Stimulated activated CD4-positive, alpha-beta T cell treated with anti-CD3 and anti-CD28 coated beads, Interleukin-12 subunit alpha, Interleukin-12 subunit beta, amount 100 ng/mL, for 48 hours (primary cell): ENCODE results near the gene ABCG1.

Experiments used
- DNase-seq, 3 donors: peaks; one replicate each; pipeline ENCODE4 v3.0.0-alpha.2; 2020; ENCODE audit warnings: low read depth in 2 of 3, low spot score in 1 of 3

Gene ABCG1

DNA sequence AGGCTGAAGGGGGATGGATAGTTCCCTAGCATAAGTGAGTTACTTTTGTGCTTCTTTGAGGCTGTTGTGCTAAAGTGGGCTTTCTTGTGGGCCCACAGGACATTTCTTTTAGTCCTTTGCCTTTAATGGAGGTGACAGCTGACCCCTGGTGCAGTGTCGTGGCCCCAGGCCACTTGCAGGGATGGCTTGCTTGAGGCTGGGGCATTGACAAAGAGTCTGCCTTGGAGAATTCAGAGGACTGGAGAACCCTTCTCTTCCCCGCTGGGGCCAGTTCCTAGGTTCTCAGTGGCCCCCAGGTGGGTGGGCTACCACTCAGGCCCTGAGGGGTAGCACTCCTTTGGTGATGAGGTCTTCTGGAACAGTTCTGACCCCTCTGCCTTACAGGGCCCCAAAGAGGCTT lies 12.8 kb downstream of the ABCG1 start:
- DNase-seq: no peak

DNA sequence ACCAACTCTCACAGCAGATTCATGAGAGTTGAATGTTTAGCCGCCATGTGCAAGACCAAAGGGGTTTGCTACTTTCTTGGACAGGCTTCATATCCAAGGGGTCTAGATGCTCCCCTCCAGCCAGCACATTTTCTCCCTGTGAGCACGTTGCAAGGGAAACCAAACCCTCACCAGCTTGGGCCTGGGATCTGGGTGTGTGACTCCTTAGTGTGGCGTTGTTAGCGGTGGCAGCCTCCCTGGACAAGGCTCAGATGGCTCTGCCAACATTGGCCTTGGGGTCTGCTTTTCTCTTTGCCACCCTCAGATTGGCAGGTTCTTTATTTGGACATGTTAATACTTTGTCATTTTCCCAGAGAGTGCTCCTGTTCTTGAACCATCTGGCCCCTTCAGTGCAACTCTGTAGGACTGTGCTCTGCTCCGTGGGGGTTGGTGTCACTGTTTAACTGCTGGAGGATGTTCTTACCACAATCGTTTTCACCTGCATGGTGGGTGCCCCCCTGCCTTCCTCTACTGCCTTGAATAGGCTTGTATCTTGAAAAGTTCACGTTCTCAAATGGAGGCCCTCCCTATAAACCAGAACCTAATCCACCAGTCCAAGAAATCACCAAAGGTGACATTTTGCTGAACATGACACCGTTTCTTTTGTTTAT lies 13.4 kb downstream of the ABCG1 start:
- DNase-seq: no peak

GRCh38 chr21:42233067-42233961 lies 14.4 kb downstream of the ABCG1 start:
- peak; percentile 71 to 82 (median 72) for DNase-seq

DNA sequence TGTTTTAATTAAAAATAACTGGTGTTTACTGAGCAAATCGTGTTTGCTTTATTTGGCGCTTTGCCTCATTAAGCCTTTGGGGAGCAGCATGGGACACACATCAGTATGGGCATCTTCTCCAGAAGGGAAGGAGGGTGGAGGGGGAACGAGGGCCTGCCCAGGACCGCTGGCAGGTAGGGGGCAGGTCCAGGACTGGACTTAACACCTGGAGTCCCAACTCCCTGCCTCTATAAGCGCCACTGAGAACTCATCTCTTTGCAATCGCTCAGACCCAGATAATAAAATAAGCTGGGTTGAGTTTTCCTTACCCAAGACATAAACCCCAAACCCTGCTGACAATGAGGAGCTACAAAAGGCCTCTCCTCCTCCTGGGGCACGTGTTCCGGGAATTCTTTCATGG lies 15.1 kb downstream of the ABCG1 start:
- DNase-seq: no peak

DNA sequence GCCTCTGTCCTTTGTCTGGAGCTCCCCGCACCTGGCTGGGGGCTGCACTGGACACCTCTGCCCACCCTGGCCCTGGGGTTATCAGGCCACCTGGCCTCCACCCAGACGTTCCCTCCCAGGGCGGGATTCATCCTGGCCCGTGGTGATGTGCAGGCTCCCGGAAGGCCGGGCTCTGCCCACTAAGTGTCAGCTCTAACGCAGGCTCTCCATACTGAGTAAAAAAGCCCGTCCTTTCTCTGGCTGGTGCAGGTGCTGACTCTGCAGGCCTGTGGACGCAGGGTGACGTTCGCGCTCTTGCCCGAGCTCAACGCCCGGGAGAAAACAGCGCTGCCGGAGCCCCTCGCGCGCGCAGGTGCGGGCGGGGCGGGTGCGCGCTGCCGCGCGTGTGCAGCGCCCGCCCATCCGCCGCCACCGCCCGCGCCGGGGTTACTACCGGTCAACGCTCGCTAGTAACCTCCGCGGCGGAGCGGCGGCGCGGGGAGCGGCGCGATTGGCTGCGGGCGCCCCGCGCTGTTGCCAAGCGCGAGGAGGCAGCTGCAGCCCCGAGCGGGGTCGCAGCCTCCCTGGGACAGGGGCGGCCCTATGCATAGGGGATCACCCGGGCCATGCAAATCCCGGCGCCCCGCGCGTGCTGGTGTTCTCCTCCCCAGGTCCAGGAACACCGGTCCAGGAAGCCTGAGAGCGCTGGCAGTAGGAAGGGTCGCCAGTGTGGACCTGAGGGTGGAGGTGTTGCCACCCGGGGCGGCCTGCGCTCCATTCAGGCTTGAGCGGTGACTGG lies 15.7 kb downstream of the ABCG1 start:
- DNase-seq: peak; percentile 64 to 73 (median 72)

DNA sequence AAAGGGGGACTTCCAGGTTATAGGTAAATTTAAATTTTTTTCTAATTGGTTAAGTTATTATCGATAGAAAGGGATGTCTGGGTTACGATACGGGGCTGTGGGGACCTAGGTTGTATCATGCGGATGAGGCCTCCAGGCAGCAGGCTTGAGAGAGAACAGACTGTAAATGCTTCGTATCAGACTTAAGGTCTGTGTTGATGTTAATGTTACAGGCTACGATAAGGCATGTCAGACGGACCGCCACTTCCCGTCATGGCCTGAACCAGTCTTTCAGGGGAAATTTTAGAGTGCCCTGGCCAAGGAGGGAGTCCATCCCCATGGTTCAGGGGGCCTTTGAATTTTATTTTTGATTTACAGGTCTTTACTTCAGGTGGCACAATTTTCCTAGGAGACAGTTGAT lies 16.7 kb downstream of the ABCG1 start:
- DNase-seq: no peak

GRCh38 chr21:42236014-42236413 lies 17.1 kb downstream of the ABCG1 start:
- DNase-seq: no peak

- DNase-seq: no peak
These were observed 17.8 kb downstream of the ABCG1 start for GRCh38 chr21:42236693-42237092.

DNA sequence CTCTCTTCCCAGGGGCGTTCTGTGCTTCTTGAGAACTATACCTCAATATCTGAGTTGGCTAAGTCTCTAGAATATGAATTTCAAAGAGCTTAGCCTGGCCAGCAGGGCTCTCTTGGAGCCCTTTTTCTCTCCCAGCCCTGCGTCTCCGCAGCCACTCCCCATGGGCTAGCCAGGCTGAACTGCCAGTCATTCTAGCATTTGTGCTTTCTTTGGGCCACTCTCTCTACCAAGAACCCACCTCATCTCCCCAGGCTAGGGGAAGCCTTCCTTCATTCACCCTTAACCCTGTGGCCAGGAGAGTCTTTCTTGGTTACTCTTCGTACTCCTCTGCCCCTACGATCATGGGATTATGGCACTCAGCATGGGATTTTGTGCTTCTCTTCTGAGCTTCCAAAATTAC lies 18.2 kb downstream of the ABCG1 start:
- DNase-seq: no peak

- no peak for DNase-seq
These were observed 18.6 kb downstream of the ABCG1 start for GRCh38 chr21:42237577-42237976.

DNA sequence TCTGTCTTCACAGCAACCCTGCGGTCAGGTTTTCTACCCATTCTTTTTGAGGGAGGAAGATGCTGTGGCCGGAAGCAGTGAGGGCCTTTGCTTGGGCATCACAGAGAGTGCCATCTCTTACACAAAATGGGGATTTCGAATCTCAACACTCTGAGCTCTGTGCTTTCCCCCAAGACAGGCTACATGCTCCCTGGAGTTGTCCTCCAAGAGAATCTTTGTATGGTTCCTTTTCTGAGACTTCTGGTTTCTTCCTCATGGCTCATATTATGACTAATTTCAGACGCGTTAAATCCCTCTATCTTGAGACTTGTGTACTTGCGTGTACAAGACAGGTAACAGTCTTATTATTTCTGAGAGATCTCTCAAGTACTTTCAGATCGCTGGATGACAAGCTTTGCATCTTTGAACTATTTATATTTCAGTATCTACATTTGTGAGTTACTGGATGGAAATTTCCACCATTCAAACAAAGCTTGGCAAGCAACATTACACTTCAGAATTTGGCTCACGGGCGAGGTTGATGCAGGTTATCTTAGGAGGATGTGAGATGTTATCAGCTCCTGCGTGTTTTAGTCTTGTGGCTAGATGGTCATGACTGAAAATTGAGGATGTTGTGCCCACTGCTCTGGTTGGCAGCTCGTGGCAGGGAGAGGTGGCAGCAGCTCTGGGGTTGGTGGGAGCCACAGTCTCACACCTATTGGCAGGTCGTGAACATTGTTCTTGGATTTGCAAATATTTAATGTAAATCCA lies 19.4 kb downstream of the ABCG1 start:
- DNase-seq: no peak

DNA sequence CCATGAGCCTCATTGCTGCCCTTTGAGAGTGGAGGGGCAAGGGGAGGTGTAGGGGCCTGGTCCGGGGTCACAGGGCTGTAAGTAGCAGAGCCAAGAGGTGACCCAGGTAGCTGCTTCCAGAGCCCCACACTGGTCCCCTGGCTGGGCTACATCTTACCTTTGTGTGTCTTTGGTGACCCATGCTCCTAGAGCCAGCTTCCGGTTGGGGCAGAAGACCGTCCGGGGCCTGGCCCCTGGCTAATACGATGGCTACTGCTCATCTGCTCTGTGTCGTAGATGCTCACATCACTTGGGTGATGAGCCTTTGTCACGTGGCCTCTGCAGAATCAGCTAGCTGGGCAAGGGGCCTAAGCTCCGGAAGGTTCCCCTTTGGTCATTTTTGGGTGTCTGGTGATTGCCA lies 20.6 kb downstream of the ABCG1 start:
- no peak for DNase-seq

DNA sequence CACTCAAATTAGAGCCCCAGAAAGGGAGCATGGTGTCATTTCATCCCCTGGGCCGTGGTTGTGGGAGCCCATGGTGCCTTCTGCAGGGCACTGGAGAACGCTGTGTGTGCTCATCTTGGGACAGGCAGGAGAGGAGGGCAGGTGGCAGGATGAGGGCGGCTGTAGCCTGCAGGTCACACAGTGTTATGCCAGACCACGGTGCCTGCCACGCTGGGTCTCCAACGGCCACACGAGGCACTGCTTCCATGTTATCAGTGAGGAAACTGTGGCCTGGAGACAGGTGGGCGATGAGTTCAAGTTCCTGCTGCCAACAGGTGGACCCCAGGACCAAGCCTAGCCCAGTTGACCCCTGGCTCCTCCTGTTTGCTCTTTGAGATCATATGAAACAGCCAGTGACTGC lies 21.0 kb downstream of the ABCG1 start:
- DNase-seq: no peak

GRCh38 chr21:42242611-42243010 lies 23.7 kb downstream of the ABCG1 start:
- DNase-seq: no peak

DNA sequence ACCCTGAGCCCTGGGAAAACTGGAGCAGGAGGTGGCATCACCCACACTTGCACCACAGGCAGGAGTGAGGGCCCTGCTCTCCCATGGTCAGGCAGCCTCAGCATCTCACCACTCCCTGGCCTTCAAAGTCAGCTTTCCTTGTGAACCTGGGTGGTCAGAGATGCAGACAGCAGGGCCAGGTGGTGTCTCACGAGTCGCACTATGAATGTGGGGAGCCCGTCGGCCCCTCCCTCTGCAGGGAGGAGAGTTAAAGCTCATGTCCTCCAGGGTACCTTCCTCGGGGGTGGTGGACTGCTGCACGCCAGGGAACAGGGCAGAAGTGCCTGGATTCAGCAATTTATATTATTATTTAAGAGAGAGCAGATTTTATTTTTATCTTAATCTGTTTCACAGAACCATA lies 24.1 kb downstream of the ABCG1 start:
- no peak for DNase-seq

- DNase-seq: no peak
These were observed 26.6 kb downstream of the ABCG1 start for GRCh38 chr21:42245331-42246193.

DNA sequence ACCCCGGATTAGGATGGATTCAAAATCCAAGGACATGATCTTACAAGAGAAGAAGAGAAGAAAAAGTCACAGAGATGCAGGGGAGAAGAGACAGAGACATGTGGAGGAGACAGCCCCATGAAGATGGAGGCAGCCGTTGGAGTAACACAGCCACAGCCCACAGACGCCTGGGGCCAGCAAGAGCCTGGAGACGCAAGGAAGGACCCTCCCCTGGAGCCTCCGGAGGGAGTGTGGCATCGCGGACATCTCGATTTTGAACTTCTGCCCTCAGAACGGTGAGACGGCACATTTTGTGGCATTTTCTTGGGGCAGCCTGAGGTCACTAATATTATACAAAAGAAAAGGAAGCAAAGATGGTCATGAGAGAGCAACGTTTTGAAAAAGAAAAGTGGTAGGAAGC lies 28.8 kb downstream of the ABCG1 start:
- no peak for DNase-seq

GRCh38 chr21:42248241-42248640 lies 29.3 kb downstream of the ABCG1 start:
- no peak for DNase-seq

DNA sequence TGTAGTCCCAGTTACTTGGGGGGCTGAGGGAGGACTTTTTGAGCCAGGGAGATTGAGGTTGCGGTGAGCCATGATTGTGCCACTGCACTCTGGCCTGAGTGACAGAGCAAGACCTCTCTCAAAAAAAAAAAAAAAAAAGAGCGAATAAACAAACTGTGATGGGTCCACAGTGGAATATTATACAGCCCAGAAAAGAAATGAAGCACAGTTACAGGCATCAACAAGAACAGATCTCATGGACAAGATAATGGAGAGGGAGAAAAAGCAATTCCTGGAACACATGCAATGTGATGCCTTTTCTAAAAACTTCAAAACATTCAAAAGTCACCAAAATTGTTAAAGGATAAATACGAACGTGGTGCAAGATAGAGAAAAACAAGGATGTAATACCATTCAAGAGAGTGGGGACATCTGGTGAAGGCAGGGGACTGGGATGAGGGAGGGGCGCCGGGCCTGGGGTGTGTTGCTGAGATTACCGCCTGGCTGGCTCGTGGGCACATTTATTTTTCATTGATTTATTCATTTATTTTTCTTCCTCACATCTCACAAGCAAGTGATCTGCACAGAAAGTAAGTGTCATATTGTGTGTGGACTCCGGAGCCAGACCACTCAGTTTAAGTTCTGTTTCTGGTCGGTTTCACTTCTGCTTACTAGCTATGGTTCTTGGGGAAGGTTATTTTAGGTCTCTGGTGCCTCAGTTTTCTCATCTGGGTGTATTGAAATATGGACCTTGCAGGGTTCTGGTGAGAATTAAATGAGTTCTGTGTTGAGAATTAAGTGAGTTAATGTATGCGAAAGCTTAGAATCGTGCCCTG lies 30.1 kb downstream of the ABCG1 start:
- DNase-seq: no peak
